HepG2 (cell line): ENCODE results near the gene LAMB2. TPM values are rescaled to one million over a fixed set of nuclear protein-coding genes. Genes with fewer than 3 reads are reported as not detected.

Experiments
- ATAC-seq: fragments of 200-7000 bp; cut with Tn5 transposase; 3 replicates; pipeline ENCODE4 v1.9.1; 2020; ENCODE audit warnings: mild to moderate bottlenecking, moderate library complexity
- BruUV-seq: library from RNA; stranded (reverse); fragments of 400-500 nt; replicated peaks from 2 replicates; lab custom pipeline; 2021; lab: Mats Ljungman, UMichigan
- CTCF ChIA-PET: fragments of 300-600 bp; formaldehyde crosslinking; extraction: SDS; loops from one replicate; lab custom pipeline; 2021; ENCODE audit warnings: low total read pairs, inconsistent platforms, low intra/inter-chr PET ratio; lab: Yijun Ruan, JAX
- POLR2A ChIA-PET: fragments of 350-600 bp; sonication (Branson Sonifier 250); formaldehyde crosslinking; loops from one replicate; lab custom pipeline; 2020; ENCODE audit warnings: antibody characterized with exemption, inconsistent platforms; lab: Yijun Ruan, JAX
- DNase-seq: peaks from one replicate; pipeline ENCODE4 v3.0.0-alpha.2; 2015; ENCODE audit warnings: low spot score
- FAIRE-seq: peaks from 3 replicates; lab custom pipeline; 2011; peaks lifted over from hg19 to GRCh38; lab: Jason Lieb, UNC
- H2AFZ ChIP-seq: one replicate; pipeline ENCODE4 v1.6.1; 2011; ENCODE audit warnings: low read length, inconsistent platforms
- H3K27ac ChIP-seq: fragments of 300-600 bp; 3 replicates; pipeline ENCODE4 v1.8.0; 2011; ENCODE audit warnings: mixed run types, mild to moderate bottlenecking, mixed read lengths, low read length, inconsistent platforms; ENCODE audit not compliant: insufficient read depth; ENCODE audit errors: extremely low read length
- H3K27me3 ChIP-seq, 2 experiments: fragments of 200-600 bp in 1 of 2; 2 replicates in 1 of 2; 3 replicates in 1 of 2; pipeline versions ENCODE4 v1.6.0 to v1.8.0; 2011; ENCODE audit warnings: low read length in 2 of 2, mild to moderate bottlenecking in 2 of 2, moderate library complexity in 2 of 2, inconsistent platforms in 1 of 2; ENCODE audit not compliant: insufficient read depth in 2 of 2, control insufficient read depth in 1 of 2
- H3K36me3 ChIP-seq, 2 experiments: fragments of 200-600 bp in 1 of 2; replicated peaks in 1 of 2; 2 replicates in 1 of 2; 3 replicates in 1 of 2; pipeline versions ENCODE4 v1.5.1 to v1.8.0; 2011; ENCODE audit warnings: low read length in 2 of 2, inconsistent platforms in 1 of 2; ENCODE audit not compliant: insufficient read depth in 2 of 2, control insufficient read depth in 1 of 2
- H3K4me1 ChIP-seq: 2 replicates; pipeline ENCODE4 v1.5.1; 2012; ENCODE audit warnings: low read length, inconsistent platforms; ENCODE audit not compliant: insufficient read depth
- H3K4me2 ChIP-seq: 2 replicates; pipeline ENCODE4 v1.6.0; 2011; ENCODE audit warnings: low read depth, low read length, inconsistent platforms
- H3K4me3 ChIP-seq, 3 experiments: fragments of 200-600 bp in 1 of 3; sonication (generic), shearing (Covaris generic) in 1 of 3; replicated peaks in 1 of 3; 2 replicates each; pipeline ENCODE4 v1.5.1; 2011 to 2016; ENCODE audit warnings: low read length in 3 of 3, inconsistent platforms in 2 of 3, low read depth in 2 of 3, mild to moderate bottlenecking in 2 of 3, control low read depth in 1 of 3, mixed read lengths in 1 of 3; ENCODE audit not compliant: insufficient read depth in 1 of 3
- H3K79me2 ChIP-seq: one replicate; pipeline ENCODE4 v1.6.1; 2011; ENCODE audit warnings: low read length, inconsistent platforms; ENCODE audit not compliant: insufficient read depth
- H3K9ac ChIP-seq: 2 replicates; pipeline ENCODE4 v1.6.0; 2011; ENCODE audit warnings: mild to moderate bottlenecking, low read depth, low read length, inconsistent platforms; ENCODE audit not compliant: insufficient read depth
- H3K9me3 ChIP-seq: 2 replicates; pipeline ENCODE4 v1.5.1; 2012; ENCODE audit warnings: mild to moderate bottlenecking, low read length
- H4K20me1 ChIP-seq: 2 replicates; pipeline ENCODE4 v1.6.0; 2011; ENCODE audit warnings: inconsistent platforms, mild to moderate bottlenecking, low read length, moderate library complexity; ENCODE audit not compliant: insufficient read depth
- HNF4G ChIP-seq, 2 experiments: sonication (generic) in 1 of 2; formaldehyde crosslinking in 1 of 2; IDR thresholded peaks; 2 replicates each; pipeline versions ENCODE4 v1.4.0 to v1.6.1; 2011 to 2020; ENCODE audit warnings: borderline replicate concordance in 2 of 2, low read depth in 2 of 2, mild to moderate bottlenecking in 2 of 2, low read length in 1 of 2, missing genetic modification reagents in 1 of 2, moderate library complexity in 1 of 2
- HOXA9 ChIP-seq: sonication (generic); formaldehyde crosslinking; IDR thresholded peaks from 2 replicates; pipeline ENCODE4 v1.8.1; 2022; ENCODE audit warnings: missing genetic modification reagents, mild to moderate bottlenecking, moderate library complexity, borderline replicate concordance
- KDM3A ChIP-seq: IDR thresholded peaks from 2 replicates; pipeline ENCODE4 v1.6.1; 2018; ENCODE audit warnings: low read depth, missing compliant biosample characterization
- MED13 ChIP-seq: sonication (generic); formaldehyde crosslinking; IDR thresholded peaks from 2 replicates; pipeline ENCODE4 v1.5.0; 2020; ENCODE audit warnings: missing genetic modification reagents
- NONO ChIP-seq, 2 experiments: fragments of 450-650 bp in 1 of 2; sonication (generic) in 1 of 2; formaldehyde crosslinking in 1 of 2; IDR thresholded peaks in 1 of 2; conservative IDR thresholded peaks in 1 of 2; 2 replicates each; pipeline versions ENCODE4 v1.6.1 to v1.8.0; 2017 to 2022; ENCODE audit warnings: mild to moderate bottlenecking in 1 of 2, missing genetic modification reagents in 1 of 2, moderate library complexity in 1 of 2
- PHF20 ChIP-seq: sonication (generic); formaldehyde crosslinking; IDR thresholded peaks from 2 replicates; pipeline ENCODE4 v1.5.0; 2020; ENCODE audit warnings: mild to moderate bottlenecking, missing genetic modification reagents
- REPIN1 ChIP-seq: sonication (generic); formaldehyde crosslinking; IDR thresholded peaks from 2 replicates; pipeline ENCODE4 v1.8.0; 2022; ENCODE audit warnings: missing genetic modification reagents, low read depth, mild to moderate bottlenecking, borderline replicate concordance
- RFX3 ChIP-seq: IDR thresholded peaks from 2 replicates; pipeline ENCODE4 v1.6.1; 2016; ENCODE audit warnings: missing biosample characterization, missing genetic modification reagents
- SAP130 ChIP-seq: IDR thresholded peaks from 2 replicates; pipeline ENCODE4 v1.6.1; 2016; ENCODE audit warnings: low read depth
- SMC3 ChIP-seq: IDR thresholded peaks from 2 replicates; pipeline ENCODE4 v1.6.1; 2011; ENCODE audit warnings: low read length, improper control_type of control experiment
- THYN1 ChIP-seq: sonication (generic); formaldehyde crosslinking; IDR thresholded peaks from 2 replicates; pipeline ENCODE4 v1.8.1; 2023; ENCODE audit warnings: low read depth, mild to moderate bottlenecking, moderate library complexity, missing genetic modification reagents, borderline replicate concordance
- ZFX ChIP-seq: sonication (generic); formaldehyde crosslinking; IDR thresholded peaks from 2 replicates; pipeline ENCODE4 v1.4.0; 2020; ENCODE audit warnings: mild to moderate bottlenecking, low read depth, missing genetic modification reagents, moderate library complexity
- ZNF160 ChIP-seq: sonication (generic); formaldehyde crosslinking; IDR thresholded peaks from 2 replicates; pipeline ENCODE4 v1.8.0; 2022; ENCODE audit warnings: mild to moderate bottlenecking, inconsistent platforms, missing genetic modification reagents
- ZNF317 ChIP-seq: sonication (generic); formaldehyde crosslinking; IDR thresholded peaks from 2 replicates; pipeline ENCODE4 v1.5.0; 2020; ENCODE audit warnings: mild to moderate bottlenecking, missing genetic modification reagents
- ZNF460 ChIP-seq: sonication (generic); formaldehyde crosslinking; IDR thresholded peaks from 2 replicates; pipeline ENCODE4 v1.5.1; 2020; ENCODE audit warnings: missing genetic modification reagents, mild to moderate bottlenecking, borderline replicate concordance
- ZNF567 ChIP-seq: sonication (generic); formaldehyde crosslinking; IDR thresholded peaks from 2 replicates; pipeline ENCODE4 v1.8.1; 2023; ENCODE audit warnings: mild to moderate bottlenecking, missing genetic modification reagents, borderline replicate concordance
- ZNF569 ChIP-seq: sonication (generic); formaldehyde crosslinking; IDR thresholded peaks from 2 replicates; pipeline ENCODE4 v1.5.0; 2020; ENCODE audit warnings: mild to moderate bottlenecking, missing genetic modification reagents, moderate library complexity, borderline replicate concordance
- ZNF776 ChIP-seq: sonication (generic); formaldehyde crosslinking; IDR thresholded peaks from 2 replicates; pipeline ENCODE4 v1.4.0; 2020; ENCODE audit warnings: mild to moderate bottlenecking, missing genetic modification reagents
- ZSCAN21 ChIP-seq: sonication (generic); formaldehyde crosslinking; IDR thresholded peaks from 2 replicates; pipeline ENCODE4 v1.8.0; 2022; ENCODE audit warnings: mild to moderate bottlenecking, missing genetic modification reagents, moderate library complexity, borderline replicate concordance
- WGBS: methylation state at CpG from one replicate; pipeline ENCODE4 v1.1.6; 2017; ENCODE audit warnings: low lambda C conversion rate; 5-methylcytosine and 5-hydroxymethylcytosine counted together
- in situ Hi-C: cut with HindIII; loops from 2 replicates; pipeline ENCODE4 v1.10.0; 2017; ENCODE audit warnings: low pct_unique_long_range_greater_than_20kb; ENCODE audit not compliant: extremely low pct_ligation_motif_present
- intact Hi-C: fragments of 100-400 bp; cut with micrococcal nuclease; formaldehyde crosslinking; loops from one replicate; pipeline ENCODE4 v1.10.0; 2022; ENCODE audit not compliant: unreplicated experiment
- polyA plus RNA-seq, 8 experiments: library from polyadenylated mRNA; depleted of rRNA in 3 of 8; stranded (reverse) in 7 of 8; unstranded in 1 of 8; fragments of >200 nt; fragmentation: Illumina TruSeq in 4 of 8; extraction: Trizol in 4 of 8; gene quantifications; 2 replicates each; pipeline versions ENCODE4 v1.2.1 to v1.2.3, GENCODE V29; 2011 to 2016; ENCODE audit warnings: low read depth in 4 of 8, missing spikeins in 1 of 8, mixed read lengths in 1 of 8; ENCODE audit not compliant: insufficient read depth in 1 of 8
- total RNA-seq, 5 experiments: library from RNA; depleted of rRNA; stranded (reverse); fragments of >200 nt; fragmentation: Illumina TruSeq; extraction: Trizol; gene quantifications; 2 replicates each; pipeline ENCODE4 v1.2.3, GENCODE V29; 2016; ENCODE audit warnings: low read depth in 1 of 5
- TF ChIP-seq, protein P1 (sequence below): sonication (generic); formaldehyde crosslinking; conservative IDR thresholded peaks from 2 replicates; pipeline ENCODE4 v1.4.0; 2020; ENCODE audit warnings: mild to moderate bottlenecking, missing genetic modification reagents, moderate library complexity

The LAMB2 gene
- total and polyA plus RNA-seq, 2 of the 13 experiments (the other 11 are each of a cell fraction or from before 2014, with no cell fraction given) = 208 to 443 TPM

- TF ChIP-seq, protein P1, sequence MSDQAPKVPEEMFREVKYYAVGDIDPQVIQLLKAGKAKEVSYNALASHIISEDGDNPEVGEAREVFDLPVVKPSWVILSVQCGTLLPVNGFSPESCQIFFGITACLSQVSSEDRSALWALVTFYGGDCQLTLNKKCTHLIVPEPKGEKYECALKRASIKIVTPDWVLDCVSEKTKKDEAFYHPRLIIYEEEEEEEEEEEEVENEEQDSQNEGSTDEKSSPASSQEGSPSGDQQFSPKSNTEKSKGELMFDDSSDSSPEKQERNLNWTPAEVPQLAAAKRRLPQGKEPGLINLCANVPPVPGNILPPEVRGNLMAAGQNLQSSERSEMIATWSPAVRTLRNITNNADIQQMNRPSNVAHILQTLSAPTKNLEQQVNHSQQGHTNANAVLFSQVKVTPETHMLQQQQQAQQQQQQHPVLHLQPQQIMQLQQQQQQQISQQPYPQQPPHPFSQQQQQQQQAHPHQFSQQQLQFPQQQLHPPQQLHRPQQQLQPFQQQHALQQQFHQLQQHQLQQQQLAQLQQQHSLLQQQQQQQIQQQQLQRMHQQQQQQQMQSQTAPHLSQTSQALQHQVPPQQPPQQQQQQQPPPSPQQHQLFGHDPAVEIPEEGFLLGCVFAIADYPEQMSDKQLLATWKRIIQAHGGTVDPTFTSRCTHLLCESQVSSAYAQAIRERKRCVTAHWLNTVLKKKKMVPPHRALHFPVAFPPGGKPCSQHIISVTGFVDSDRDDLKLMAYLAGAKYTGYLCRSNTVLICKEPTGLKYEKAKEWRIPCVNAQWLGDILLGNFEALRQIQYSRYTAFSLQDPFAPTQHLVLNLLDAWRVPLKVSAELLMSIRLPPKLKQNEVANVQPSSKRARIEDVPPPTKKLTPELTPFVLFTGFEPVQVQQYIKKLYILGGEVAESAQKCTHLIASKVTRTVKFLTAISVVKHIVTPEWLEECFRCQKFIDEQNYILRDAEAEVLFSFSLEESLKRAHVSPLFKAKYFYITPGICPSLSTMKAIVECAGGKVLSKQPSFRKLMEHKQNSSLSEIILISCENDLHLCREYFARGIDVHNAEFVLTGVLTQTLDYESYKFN (CRISPR knock-in tag) = peak; percentile 64
- TF ChIP-seq REPIN1 (CRISPR knock-in tag) (0 out of 2 replicates have a peak, but pooled peaks have one; percentile 24), MED13 (CRISPR knock-in tag) (no peak), ZNF776 (CRISPR knock-in tag) (no peak), RFX3 (CRISPR knock-in tag) (peak; percentile 71), THYN1 (no peak), SAP130 (CRISPR knock-in tag) (peak; percentile 48), ZNF160 (CRISPR knock-in tag) (no peak), SMC3 (no peak)
Measured at GRCh38 chr3:49173116-49173791, 40.4 kb upstream of the LAMB2 start (continued).

- H3K9ac ChIP-seq = peak overlapping the region; percentile 81
- ChIA-PET POLR2A (no interaction called here), CTCF (no interaction called here)
- peaks cover 47% of the 10 kb centered on the region for H3K4me1 ChIP-seq
- no peaks in the 10 kb centered on the region for H3K9me3 ChIP-seq
- H3K4me2 ChIP-seq = peak overlapping the region; percentile 96
- no TSS peak for BruUV-seq
- in situ Hi-C loops = loop anchor here (25.0 kb wide), 1 partner anchor 265 kb away; the partner anchor contains the start of gene NICN1
- no peak for FAIRE-seq
- H3K36me3 ChIP-seq = peaks cover 0 to 1% of the 10 kb centered on the region in 2 experiments; a peak in 1 of 5 replicates
- ATAC-seq = 0 out of 3 replicates have a peak, but pooled peaks have one; percentile 3
- no peaks in the 10 kb centered on the region for H4K20me1 ChIP-seq
- H3K4me3 ChIP-seq = peak overlapping the region; percentile 80 to 89 (median 80); a peak in 5 of 6 replicates
- WGBS = 34% methylated on average over 2 of the region's 7 CpGs
- H2AFZ ChIP-seq = no peak overlapping the region
- no peaks in the 10 kb centered on the region for H3K27me3 ChIP-seq
- no peaks in the 10 kb centered on the region for H3K79me2 ChIP-seq
- no peak for DNase-seq
- intact Hi-C loops = no loop called here
- no peak overlapping the region for H3K27ac ChIP-seq
- TF ChIP-seq ZSCAN21 = no peak
- no peak for TF ChIP-seq HNF4G (IDR thresholded peaks at IDR 0.05; ENCODE audit: borderline replicate concordance, low read depth, low read length)
- no peak for TF ChIP-seq HNF4G (CRISPR knock-in tag; IDR thresholded peaks at IDR 0.05; ENCODE audit: borderline replicate concordance, low read depth)
- TF ChIP-seq KDM3A (CRISPR knock-in tag) = no peak
- TF ChIP-seq HOXA9 (CRISPR knock-in tag) = no peak
- no peak for TF ChIP-seq ZNF569 (CRISPR knock-in tag)
- TF ChIP-seq PHF20 (CRISPR knock-in tag) = no peak
- peak; percentile 57 for TF ChIP-seq ZFX (CRISPR knock-in tag)
- TF ChIP-seq NONO (IDR thresholded peaks at IDR 0.05) = no peak
- no peak for TF ChIP-seq NONO (CRISPR knock-in tag; conservative IDR thresholded peaks at IDR 0.05)
- no peak for TF ChIP-seq ZNF567 (CRISPR knock-in tag)
- TF ChIP-seq ZNF317 (CRISPR knock-in tag) = no peak
- TF ChIP-seq ZNF460 (CRISPR knock-in tag) = no peak
Measured at GRCh38 chr3:49172551-49173041, 39.7 kb upstream of the LAMB2 start.
